Activated CD8-positive, alpha-beta memory T cell treated with anti-CD3 and anti-CD28 coated beads, Interleukin-2, amount 10 ng/mL, durations not matched to agents 7 days and 5 days (primary cell): ENCODE results near the gene MED15. TPM values are rescaled to one million over a fixed set of nuclear protein-coding genes. Genes with fewer than 3 reads are reported as not detected.
"Not testable (repeated sequence)": the region's sequence is repeated elsewhere in the genome, so short reads cannot be mapped to it uniquely, and the experiment has no call there.

Source experiments
- ATAC-seq: fragments of 150-1000 bp; cut with Tn5 transposase; one replicate; pipeline ENCODE4 v1.10.0; 2021; ENCODE audit warnings: moderate library complexity
- CTCF ChIA-PET: fragments of 350-600 bp; sonication (Branson Sonifier 250); formaldehyde crosslinking; loops from one replicate; lab custom pipeline; 2021; ENCODE audit warnings: antibody characterized with exemption; lab: Charles Lee
- DNase-seq: peaks from one replicate; pipeline ENCODE4 v3.0.0-alpha.2; 2020
- H3K27ac Mint-ChIP-seq: one replicate; pipeline ENCODE4 v1.8.0; 2021; ENCODE audit warnings: mild to moderate bottlenecking, mixed read lengths
- H3K27me3 Mint-ChIP-seq: one replicate; pipeline ENCODE4 v1.8.0; 2021; ENCODE audit warnings: mixed read lengths
- H3K36me3 Mint-ChIP-seq: one replicate; pipeline ENCODE4 v1.8.0; 2021; ENCODE audit warnings: mild to moderate bottlenecking, mixed read lengths
- H3K4me1 Mint-ChIP-seq: one replicate; pipeline ENCODE4 v1.8.0; 2021; ENCODE audit warnings: mixed read lengths
- H3K4me3 Mint-ChIP-seq: one replicate; pipeline ENCODE4 v1.8.0; 2021; ENCODE audit warnings: mild to moderate bottlenecking, moderate library complexity, mixed read lengths
- H3K9me3 Mint-ChIP-seq: one replicate; pipeline ENCODE4 v1.8.0; 2022; ENCODE audit warnings: low read depth, mixed read lengths
- total RNA-seq, 2 experiments: library from RNA; stranded (reverse); gene quantifications; one replicate each; pipeline ENCODE4 v1.2.3, GENCODE V29; 2021

Gene MED15
- total RNA-seq, 2 experiments from 2014 or later, result 145 to 179 TPM

DNA sequence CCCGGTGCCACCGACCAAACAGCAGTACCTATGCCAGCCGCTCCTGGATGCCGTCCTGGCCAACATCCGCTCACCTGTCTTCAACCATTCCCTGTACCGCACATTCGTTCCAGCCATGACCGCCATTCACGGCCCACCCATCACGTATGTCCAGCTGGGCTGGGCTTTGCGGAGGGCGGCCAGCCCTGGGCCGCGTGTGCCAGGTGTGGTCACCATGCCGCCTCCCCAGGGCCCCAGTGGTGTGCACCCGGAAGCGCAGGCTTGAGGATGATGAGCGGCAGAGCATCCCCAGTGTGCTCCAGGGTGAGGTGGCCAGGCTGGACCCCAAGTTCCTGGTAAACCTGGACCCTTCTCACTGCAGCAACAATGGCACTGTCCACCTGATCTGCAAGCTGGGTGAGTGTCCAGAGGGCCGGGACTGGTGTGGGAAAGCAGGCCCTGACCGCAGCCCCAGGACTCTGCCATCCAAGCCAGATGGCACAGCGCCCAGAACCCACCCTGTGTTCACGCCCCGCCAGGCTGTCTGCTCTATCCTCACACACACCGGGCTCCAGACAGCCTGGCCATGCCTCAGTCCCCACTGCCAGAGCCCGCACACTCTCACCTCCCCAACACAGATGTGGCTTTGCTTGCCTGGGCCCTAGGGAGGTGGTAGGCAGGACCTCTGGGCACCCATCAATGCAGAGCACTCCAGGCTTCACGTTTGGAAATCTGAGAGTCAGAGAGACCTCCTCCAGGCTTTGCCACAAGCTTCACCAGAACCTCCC lies 77.6 kb downstream of the MED15 start:
- ATAC-seq (no peak), DNase-seq (no peak)
- Mint-ChIP-seq H3K4me3 (no peak overlapping the region), H3K27me3 (no peaks in the 10 kb centered on the region), H3K9me3 (no peaks in the 10 kb centered on the region), H3K4me1 (no peaks in the 10 kb centered on the region), H3K36me3 (peaks cover 10% of the 10 kb centered on the region), H3K27ac (no peak overlapping the region)
- CTCF ChIA-PET, result no interaction called here

- Mint-ChIP-seq H3K27ac (no peak overlapping the region), H3K4me3 (no peak overlapping the region), H3K9me3 (no peaks in the 10 kb centered on the region), H3K4me1 (no peaks in the 10 kb centered on the region), H3K27me3 (no peaks in the 10 kb centered on the region), H3K36me3 (peaks cover 10% of the 10 kb centered on the region)
- DNase-seq, result no peak
- no peak for ATAC-seq
- CTCF ChIA-PET, result no interaction called here
Observed at GRCh38 chr22:20585639-20586402, 78.4 kb downstream of the MED15 start.

GRCh38 chr22:20586403-20586745 lies 79.0 kb downstream of the MED15 start:
- CTCF ChIA-PET, result no interaction called here
- H3K4me1 Mint-ChIP-seq, result no peaks in the 10 kb centered on the region
- H3K9me3 Mint-ChIP-seq, result no peaks in the 10 kb centered on the region
- H3K4me3 Mint-ChIP-seq, result no peak overlapping the region
- peaks cover 10% of the 10 kb centered on the region for H3K36me3 Mint-ChIP-seq
- ATAC-seq, result no peak
- H3K27ac Mint-ChIP-seq, result no peak overlapping the region
- no peak for DNase-seq
- no peaks in the 10 kb centered on the region for H3K27me3 Mint-ChIP-seq

GRCh38 chr22:20587206-20587958 lies 80.0 kb downstream of the MED15 start:
- ATAC-seq, result no peak
- H3K27me3 Mint-ChIP-seq, result no peaks in the 10 kb centered on the region
- no peaks in the 10 kb centered on the region for H3K9me3 Mint-ChIP-seq
- H3K36me3 Mint-ChIP-seq, result peaks cover 10% of the 10 kb centered on the region
- H3K4me1 Mint-ChIP-seq, result no peaks in the 10 kb centered on the region
- no peak overlapping the region for H3K27ac Mint-ChIP-seq
- no peak for DNase-seq
- CTCF ChIA-PET, result no interaction called here
- H3K4me3 Mint-ChIP-seq, result no peak overlapping the region

- Mint-ChIP-seq H3K4me1 (no peaks in the 10 kb centered on the region), H3K9me3 (no peaks in the 10 kb centered on the region), H3K36me3 (peaks cover 6% of the 10 kb centered on the region), H3K4me3 (no peak overlapping the region), H3K27me3 (no peaks in the 10 kb centered on the region), H3K27ac (peak overlapping the region; percentile 5)
- DNase-seq (no peak), ATAC-seq (no peak)
- CTCF ChIA-PET, result no interaction called here
Observed at GRCh38 chr22:20588092-20588842, 80.9 kb downstream of the MED15 start.

- Mint-ChIP-seq H3K4me1 (no peaks in the 10 kb centered on the region), H3K4me3 (no peak overlapping the region), H3K27me3 (no peaks in the 10 kb centered on the region), H3K27ac (peak overlapping the region; percentile 5), H3K9me3 (no peaks in the 10 kb centered on the region), H3K36me3 (peaks cover 6% of the 10 kb centered on the region)
- DNase-seq (no peak), ATAC-seq (peak; percentile 9)
- CTCF ChIA-PET, result no interaction called here
Observed at GRCh38 chr22:20588843-20589581, 81.6 kb downstream of the MED15 start.

DNA sequence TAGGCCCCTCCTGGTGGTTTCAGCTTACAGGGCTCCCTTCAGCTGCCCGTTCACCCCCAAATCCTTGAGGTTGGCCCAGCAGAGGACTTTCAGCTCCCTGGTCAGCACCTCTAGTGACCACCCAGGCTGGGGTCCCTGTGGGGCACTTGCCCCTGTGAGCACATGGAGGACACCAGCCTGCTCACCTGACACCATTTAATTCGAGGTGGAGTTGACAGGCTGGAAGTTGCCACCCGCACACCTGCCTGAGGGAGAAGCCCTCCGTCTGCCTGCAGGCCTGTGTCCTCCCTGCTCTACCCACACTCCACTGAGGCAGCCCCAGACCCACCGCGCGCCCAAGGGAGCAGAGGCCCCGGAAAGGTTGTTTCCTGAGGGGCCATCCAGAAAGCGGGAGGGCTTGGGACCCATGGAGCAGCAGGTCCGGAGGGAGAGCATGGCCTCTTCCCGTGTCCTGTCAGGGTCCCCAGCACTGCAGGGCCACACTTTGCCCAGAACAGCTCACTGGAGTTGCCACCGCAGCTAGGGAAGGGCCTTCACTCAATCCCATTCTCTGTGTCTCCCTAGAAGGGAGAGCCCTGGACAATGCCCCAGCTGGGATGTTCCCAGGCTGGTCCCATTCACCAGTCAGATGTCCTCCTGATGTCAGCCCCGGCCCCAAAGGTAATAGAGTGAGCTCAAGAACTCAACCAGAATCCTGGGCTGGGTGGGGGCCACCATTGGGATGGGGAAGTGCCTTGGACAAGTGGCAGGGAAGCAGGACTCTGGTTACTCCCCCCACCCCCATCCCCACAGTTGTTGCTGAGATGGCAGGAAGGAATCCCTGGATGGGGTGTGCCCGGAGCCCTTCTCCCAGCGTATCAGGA lies 82.4 kb downstream of the MED15 start:
- Mint-ChIP-seq H3K9me3 (no peaks in the 10 kb centered on the region), H3K4me3 (no peak overlapping the region), H3K27ac (no peak overlapping the region), H3K36me3 (peaks cover 6% of the 10 kb centered on the region), H3K27me3 (no peaks in the 10 kb centered on the region), H3K4me1 (no peaks in the 10 kb centered on the region)
- DNase-seq (no peak), ATAC-seq (no peak)
- CTCF ChIA-PET, result no interaction called here

- H3K27me3 Mint-ChIP-seq, result no peaks in the 10 kb centered on the region
- peaks cover 3% of the 10 kb centered on the region for H3K36me3 Mint-ChIP-seq
- CTCF ChIA-PET, result no interaction called here
- H3K9me3 Mint-ChIP-seq, result no peaks in the 10 kb centered on the region
- H3K4me1 Mint-ChIP-seq, result no peaks in the 10 kb centered on the region
- H3K27ac Mint-ChIP-seq, result no peak overlapping the region
- no peak overlapping the region for H3K4me3 Mint-ChIP-seq
- DNase-seq (no peak), ATAC-seq (no peak)
Observed at GRCh38 chr22:20590477-20591294, 83.3 kb downstream of the MED15 start.

DNA sequence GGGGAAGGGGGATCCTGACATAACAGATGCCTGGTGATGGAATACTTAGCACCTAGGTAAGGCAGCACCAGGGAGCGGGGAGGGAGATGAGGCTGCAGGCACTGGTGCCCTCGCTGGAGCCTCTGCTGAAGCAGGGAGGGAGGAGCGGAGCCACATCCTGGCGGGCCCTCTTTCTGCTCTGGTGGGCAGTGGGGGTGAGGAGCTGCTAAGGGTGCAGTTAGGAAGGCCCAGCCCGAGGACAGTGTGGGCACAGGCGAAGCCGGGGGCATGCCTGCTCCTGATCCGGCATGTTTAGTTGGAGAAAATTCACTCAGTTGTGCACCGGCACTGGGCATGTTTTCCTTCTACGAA lies 83.9 kb downstream of the MED15 start:
- peaks cover 3% of the 10 kb centered on the region for H3K36me3 Mint-ChIP-seq
- no peak overlapping the region for H3K4me3 Mint-ChIP-seq
- DNase-seq (no peak), ATAC-seq (no peak)
- no peaks in the 10 kb centered on the region for H3K4me1 Mint-ChIP-seq
- CTCF ChIA-PET, result no interaction called here
- no peak overlapping the region for H3K27ac Mint-ChIP-seq
- H3K27me3 Mint-ChIP-seq, result no peaks in the 10 kb centered on the region
- no peaks in the 10 kb centered on the region for H3K9me3 Mint-ChIP-seq

DNA sequence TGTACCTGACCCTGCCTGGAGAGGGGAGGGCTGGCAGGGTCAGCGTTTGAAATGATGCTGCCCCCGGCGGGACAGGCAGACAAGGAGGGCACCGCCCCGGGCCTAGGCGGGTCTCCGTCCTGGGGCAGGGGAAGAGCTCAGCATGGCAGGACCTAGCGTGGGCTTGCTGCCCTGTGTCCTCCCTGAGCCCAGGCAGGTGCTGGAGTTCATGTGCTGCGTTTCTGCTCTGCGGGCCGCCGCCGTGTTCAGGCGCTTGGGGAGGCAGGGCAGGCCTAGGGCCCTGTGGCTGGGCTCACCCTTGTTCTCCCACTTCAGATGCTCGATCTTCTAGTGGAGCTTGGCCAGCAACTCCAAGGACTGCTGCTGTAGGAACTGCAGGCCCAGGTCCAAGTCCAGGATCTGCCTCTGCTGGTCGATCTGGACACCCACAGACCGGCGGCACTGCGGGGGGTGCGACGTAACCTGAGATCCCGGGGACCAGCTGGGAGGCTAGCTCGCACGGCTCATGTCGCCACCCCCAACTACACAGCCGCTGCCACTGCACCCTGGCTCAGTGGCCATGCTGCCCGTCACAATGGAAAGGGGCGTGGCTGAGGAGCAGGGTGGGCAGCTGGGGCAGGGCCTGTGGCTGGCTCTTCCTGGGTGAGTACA lies 84.4 kb downstream of the MED15 start:
- CTCF ChIA-PET, result no interaction called here
- H3K27ac Mint-ChIP-seq, result no peak overlapping the region
- DNase-seq (no peak), ATAC-seq (no peak)
- no peaks in the 10 kb centered on the region for H3K4me1 Mint-ChIP-seq
- H3K4me3 Mint-ChIP-seq, result no peak overlapping the region
- H3K27me3 Mint-ChIP-seq, result no peaks in the 10 kb centered on the region
- no peaks in the 10 kb centered on the region for H3K36me3 Mint-ChIP-seq
- no peaks in the 10 kb centered on the region for H3K9me3 Mint-ChIP-seq

- not testable (repeated sequence) for ATAC-seq, H3K27me3 Mint-ChIP-seq, H3K27ac Mint-ChIP-seq, H3K4me1 Mint-ChIP-seq, H3K4me3 Mint-ChIP-seq, H3K36me3 Mint-ChIP-seq, H3K9me3 Mint-ChIP-seq, DNase-seq
- CTCF ChIA-PET, result interaction anchor here (1.3 kb wide), 1 partner anchor 176 kb away, joined by 3 read pairs; no protein-coding TSS in a partner anchor
Observed at GRCh38 chr22:20594038-20594437, 86.6 kb downstream of the MED15 start.
